GM18498 (cell line): ENCODE data around the gene MED13L.
A peak's percentile ranks its signal among the peaks of the same experiment; 100 is the strongest.

Source experiments
- ATAC-seq: cut with Tn5 transposase; IDR thresholded peaks from one replicate; pipeline ENCODE4 v1.9.1; 2021; ENCODE audit warnings: mild to moderate bottlenecking, moderate library complexity; ENCODE audit not compliant: unreplicated experiment

Gene MED13L

DNA sequence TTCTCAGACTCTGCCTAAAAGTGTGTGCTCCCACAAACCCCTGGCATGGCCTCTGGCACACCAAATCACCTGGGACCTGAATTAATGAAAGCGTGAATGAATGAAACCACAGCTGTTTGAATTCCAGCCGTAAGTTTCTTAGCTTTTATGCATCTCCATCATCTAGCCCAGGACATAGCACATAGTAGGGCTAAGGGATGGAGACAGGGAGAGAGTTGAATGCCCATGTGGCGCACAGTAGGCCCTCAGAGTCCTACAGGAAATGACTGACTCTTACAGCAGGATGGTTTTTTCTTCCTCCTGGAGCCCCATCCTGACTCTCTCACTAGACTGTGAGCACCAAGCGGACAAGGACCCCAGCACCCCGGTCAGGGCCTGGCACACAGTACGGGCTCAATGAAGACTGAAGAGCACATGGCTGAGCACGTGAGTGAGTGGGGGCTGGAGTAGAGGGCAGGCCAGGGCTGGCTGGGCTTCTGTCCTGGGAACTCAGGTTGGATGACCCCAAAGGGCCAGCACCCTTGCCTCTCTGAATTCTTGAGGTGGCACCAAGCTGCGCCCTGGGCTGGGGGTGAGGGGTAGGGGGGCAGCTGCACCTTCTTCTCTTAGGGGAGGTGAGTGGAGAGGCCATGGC lies 351.3 kb downstream of the MED13L start:
- no peak for ATAC-seq

DNA sequence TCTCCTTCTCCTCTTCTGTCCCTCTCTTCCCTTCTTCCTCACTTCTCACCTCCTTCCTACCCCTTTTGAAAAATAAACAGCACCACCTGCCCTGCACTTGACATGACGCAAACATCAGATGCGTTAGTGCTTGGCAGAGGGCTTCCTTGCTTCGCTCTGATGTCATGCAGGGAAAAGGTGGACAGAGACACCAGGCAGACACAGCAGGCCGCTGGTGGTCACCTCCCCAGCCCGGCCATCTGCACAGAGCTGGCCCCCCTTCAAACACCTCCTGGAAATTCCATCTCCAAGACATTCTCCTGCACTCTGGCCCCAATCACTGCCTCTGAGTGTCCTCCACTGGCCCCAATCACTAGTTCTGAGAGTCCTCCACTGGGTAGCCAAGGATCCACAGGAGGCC lies 353.6 kb downstream of the MED13L start:
- no peak for ATAC-seq

DNA sequence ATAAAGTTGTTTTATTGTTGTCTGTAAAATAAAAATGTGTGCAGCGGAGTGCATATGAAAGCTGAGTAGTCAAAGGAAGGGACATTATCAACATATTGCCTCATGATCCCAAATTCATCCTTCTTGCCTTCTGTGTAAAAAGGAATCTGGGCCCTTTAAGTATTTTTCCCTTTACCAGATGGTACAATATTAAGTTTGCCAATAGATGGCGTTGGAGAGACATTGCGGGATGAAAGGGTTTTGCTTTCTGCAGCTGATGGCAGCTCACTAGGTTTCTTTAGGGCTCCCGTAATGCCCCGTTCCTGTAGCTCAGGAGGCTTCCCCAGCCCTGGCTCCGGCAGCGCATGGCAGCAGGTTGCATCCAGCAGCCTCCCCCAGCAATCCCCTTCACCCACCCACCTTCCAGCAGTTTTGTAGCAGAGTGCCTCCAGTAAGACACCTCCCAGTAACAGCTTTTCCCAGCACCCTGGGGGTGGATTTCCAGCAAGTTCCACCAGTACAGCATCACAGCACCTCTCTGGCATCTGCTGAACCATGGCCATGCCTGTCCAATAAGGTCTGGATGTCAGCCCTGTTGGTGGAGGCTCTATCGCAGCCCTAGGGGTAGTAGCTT lies 354.4 kb downstream of the MED13L start:
- ATAC-seq: no peak

DNA sequence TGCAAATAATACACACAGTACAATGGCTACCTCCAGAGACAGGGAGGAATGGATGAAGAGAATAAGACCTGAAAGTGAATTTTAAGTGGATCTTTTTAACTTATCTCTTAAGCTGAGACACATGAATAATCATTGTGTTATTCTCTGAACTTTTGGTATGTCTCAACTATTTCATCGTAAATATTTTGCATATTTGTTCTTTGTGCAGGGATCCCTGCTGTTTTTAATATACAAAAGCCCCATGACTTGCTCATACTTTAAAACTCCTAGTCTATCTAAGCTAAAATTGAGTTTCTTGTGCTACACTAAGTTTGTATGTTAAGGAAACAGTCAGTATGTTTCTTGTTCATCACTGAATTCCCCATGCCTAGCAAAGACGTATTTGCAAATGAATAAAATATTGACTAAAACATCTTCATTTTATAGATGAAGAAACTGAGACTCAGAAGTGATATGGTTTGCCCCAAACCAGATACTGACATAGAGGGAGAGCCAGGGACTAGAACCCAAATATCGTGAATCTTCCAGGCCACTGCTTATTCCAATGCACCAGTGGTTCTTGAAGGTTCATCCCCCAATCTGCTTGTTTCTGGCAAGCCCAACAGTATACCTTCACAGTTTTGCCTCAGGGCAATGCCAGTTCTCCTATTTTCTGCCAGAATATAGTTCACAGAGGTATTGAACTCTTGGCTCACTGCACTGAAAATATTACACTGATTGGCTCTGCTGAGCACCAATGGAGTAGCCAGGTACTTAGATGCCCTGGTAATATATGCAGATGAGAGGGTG lies 356.9 kb downstream of the MED13L start:
- no peak for ATAC-seq

DNA sequence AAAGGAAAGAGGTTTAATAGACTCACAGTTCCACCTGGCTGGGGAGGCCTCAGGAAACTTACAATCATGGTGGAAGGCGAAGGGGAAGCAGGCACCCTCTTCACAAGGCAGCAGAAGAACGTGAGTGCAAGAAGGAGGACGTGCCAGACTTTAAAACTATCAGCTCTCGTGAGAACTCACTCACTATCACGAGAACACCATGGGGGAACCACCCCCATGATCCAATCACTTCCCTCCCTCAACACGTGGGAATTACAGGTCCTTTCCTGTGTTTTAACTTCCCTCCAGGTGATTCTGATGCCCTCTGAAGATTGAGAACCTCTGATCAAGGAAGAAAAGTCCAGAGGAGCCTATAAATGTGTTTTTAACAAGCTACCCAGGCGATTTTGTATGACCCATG lies 358.7 kb downstream of the MED13L start:
- no peak for ATAC-seq

DNA sequence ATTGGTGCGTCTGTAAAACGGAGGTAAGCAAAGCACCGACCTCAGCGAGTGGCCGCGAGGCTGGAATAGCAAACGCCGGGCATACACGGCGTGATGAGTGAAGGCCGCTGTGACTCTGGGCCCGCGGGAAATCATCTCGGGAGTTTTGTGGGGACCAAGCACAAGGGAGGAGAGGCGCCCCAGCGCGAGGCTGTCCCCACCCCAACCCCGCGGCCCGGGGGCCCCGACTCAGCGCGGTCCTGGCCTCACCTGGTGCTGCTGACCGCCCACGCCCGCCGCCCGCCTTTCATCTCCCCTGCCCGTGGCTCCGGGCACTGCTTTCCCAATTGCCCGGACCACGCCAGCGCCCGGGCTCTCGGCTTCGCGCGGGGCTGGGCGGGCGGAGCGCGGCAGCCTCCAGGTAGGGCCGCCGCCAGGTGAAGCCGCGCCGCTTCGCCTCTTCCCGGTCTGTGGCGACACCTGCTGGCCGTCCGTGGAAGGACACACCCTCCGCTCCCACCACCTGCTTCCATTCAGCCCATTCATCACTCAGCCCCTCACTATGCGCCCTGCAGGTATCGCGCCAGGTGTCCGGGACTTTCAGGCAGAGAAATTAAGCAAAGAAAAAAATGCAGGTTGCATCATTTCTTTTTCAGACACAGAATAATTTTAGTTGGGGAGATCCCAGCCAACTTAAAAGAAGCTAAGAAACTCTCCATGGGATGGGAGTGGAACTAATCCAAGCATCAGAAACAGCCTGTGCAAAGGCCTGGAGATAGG lies 360.4 kb downstream of the MED13L start:
- peak; percentile 76 for ATAC-seq

DNA sequence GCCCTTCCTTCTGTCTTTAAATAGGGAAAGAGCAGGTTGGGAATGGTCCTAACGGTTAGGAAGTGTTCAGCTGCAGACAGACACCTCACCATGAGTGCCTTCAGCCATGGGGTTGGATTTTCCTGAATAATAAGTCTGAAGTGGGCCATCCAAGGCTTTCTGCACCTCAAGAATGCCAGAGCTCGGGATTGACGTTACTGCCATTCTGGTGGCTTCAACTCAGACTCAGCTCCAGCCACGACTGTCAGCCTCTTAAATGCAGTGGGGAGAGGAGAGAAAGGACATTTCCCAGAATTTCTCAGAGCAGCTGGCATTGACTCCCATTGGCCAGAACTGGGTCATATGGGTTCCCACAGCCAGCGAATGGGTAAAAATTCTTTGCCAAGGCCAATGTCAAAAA lies 363.4 kb downstream of the MED13L start:
- ATAC-seq: no peak

DNA sequence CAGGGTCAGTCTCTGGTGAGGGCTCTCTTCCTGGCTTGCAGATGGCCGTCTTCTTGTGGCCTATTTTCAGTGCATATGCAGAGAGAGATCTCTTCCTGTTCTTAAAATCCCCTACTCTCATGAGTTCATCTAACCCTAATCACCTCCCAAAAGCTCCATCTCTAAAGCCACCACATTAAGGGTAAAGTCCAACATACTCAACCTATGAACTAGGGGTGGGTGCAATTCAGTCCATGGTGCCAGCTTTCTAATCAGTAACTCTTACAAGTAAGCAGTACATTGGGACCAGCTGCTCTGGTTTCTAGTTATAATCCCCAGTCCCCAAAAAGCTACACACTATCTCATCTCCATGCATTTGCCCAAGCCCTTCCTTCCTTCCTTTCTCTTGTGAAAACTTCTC lies 365.1 kb downstream of the MED13L start:
- ATAC-seq: no peak

DNA sequence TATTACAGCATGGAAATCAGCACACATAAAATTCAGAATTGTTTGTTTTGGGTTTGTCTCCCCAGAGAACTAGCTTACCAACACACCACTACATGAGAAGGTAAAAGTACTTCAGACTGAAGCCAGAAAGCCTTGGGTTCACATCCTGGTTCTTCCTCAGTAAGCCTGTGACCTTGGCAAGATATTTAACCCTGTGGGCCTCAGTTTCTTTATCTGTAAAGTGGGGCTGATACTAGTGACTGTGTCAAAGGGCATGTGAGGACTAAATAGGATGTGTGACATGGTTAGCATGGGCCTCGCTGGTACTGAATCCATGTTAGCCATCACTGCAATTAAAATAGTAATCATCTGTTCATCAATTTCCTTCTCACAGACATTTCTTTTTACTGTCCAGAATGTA lies 366.1 kb downstream of the MED13L start:
- no peak for ATAC-seq

DNA sequence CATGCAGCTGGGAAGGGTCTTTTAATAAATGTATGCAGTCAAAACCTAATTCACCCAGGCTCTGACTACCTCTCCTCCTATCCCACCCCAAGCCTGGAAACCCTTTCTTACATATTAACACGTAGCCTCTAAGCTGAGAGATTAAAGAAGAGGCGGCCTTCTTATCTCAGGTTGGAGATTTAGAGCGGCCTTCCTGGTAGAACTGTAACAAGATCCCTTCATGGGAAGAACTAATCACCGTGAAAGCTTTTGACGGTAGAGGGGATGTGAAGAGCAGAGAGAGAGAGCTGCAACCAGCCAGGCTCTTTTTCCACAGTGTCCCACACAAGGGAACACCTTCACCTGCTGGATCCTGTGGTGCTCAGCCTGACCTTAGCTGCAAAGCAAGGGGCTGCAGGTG lies 367.4 kb downstream of the MED13L start:
- no peak for ATAC-seq
